ENCODE data around the gene KCNG3.

Gene KCNG3

GRCh38 chr2:42446503-42447271 is 47.1 kb downstream of the KCNG3 start:
- H3K4me3 ChIP-seq (ENCODE audit: low read depth, low read length): no peak overlapping the region
- TF ChIP-seq, protein P1, sequence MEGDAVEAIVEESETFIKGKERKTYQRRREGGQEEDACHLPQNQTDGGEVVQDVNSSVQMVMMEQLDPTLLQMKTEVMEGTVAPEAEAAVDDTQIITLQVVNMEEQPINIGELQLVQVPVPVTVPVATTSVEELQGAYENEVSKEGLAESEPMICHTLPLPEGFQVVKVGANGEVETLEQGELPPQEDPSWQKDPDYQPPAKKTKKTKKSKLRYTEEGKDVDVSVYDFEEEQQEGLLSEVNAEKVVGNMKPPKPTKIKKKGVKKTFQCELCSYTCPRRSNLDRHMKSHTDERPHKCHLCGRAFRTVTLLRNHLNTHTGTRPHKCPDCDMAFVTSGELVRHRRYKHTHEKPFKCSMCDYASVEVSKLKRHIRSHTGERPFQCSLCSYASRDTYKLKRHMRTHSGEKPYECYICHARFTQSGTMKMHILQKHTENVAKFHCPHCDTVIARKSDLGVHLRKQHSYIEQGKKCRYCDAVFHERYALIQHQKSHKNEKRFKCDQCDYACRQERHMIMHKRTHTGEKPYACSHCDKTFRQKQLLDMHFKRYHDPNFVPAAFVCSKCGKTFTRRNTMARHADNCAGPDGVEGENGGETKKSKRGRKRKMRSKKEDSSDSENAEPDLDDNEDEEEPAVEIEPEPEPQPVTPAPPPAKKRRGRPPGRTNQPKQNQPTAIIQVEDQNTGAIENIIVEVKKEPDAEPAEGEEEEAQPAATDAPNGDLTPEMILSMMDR (IDR thresholded peaks at IDR 0.05; ENCODE audit: low read depth, low read length): no peak

DNA sequence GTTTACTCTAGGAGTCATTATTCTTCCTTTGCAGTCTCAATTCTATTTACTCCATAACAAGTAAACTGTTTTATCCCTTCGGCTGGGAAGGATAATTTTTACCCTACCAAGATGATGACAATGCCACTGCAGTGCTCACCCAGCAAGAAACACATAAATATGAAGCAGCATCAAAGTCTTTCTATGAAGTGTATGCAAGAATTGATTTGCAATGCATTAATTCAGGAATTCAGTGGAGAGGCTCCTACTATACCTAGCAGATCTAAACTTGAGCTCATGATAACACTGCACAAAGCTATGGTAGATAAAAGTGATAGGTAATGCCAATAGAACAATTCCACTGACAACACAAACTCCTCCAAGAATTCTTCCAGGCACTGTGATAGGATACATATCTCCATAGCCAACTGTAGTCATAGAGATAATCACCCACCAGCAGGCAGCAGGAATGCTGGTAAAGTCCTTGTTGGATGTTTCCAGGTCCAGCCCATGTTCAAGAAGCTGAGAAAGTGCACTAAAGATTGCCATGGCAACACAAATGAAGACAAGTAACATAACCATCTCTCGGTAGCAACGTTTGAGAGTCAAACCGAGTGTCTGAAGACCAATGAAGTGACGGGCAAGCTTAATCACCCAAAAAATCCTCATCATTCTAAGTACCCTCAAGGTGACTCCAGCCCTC is 49.9 kb downstream of the KCNG3 start:
- no peak overlapping the region for H3K4me3 ChIP-seq (ENCODE audit: low read depth, low read length)
- TF ChIP-seq, protein P1 (IDR thresholded peaks at IDR 0.05; ENCODE audit: low read depth, low read length): no peak

DNA sequence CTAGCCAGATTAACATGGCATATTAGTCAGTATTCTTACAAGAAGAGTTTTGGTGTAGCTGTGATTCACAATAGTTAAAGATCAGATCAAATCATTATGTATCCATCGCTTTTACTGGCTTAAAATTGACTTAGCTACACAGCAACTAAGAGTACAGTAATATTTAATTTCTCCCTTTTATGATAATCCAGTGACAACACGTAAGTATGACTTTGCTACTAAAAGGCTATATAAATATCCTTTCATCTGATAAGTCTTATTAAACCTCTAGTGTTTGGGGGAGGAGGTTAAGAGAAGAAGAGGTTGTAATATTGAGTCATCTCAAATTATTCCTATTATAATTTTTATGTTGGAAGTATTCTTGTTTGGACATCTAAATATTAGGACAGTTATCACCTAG is 51.0 kb downstream of the KCNG3 start:
- H3K4me3 ChIP-seq (ENCODE audit: low read depth, low read length): no peak overlapping the region
- TF ChIP-seq, protein P1 (IDR thresholded peaks at IDR 0.05; ENCODE audit: low read depth, low read length): no peak

DNA sequence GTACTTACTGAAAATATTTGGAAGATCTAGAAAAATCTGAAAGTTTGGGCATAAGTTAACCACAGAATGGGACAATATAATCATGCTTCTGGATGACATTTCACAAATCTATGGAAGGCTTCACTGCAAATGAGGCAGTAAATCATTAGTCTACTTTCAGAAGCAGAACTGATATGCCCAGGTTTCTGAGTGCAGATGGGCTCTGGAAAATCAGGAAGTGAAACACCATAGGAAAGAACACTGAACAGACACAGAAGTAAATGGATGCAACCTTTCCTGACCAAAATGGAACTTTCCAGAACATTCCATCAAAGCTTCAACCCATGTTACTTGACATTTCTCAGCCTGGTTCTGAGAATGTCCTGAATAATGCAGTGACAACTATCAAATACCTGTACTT is 55.1 kb downstream of the KCNG3 start:
- TF ChIP-seq, protein P1 (IDR thresholded peaks at IDR 0.05; ENCODE audit: low read depth, low read length): no peak
- no peak overlapping the region for H3K4me3 ChIP-seq (ENCODE audit: low read depth, low read length)

DNA sequence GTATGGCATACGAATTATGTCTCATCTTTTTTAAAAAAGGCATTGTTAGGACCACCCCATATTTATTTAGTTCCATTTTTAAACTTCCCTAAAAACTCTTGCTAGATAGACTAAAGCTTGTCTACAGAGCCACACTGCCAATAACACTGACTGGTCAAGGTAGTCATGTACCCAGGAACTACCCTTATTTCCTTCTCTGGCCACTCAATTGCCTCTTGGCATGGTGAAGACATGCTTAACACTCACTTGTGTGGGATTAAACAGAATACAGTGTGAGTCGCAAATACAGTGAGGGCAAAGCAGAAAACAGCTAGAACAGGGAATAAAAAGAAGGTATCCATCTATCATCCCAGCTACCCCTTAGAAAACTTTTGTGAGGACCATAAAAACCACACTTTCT is 57.4 kb downstream of the KCNG3 start:
- TF ChIP-seq, protein P1 (IDR thresholded peaks at IDR 0.05; ENCODE audit: low read depth, low read length): no peak

GRCh38 chr2:42435628-42436027 is 58.2 kb downstream of the KCNG3 start:
- TF ChIP-seq, protein P1 (IDR thresholded peaks at IDR 0.05; ENCODE audit: low read depth, low read length): no peak
- no peak overlapping the region for H3K4me3 ChIP-seq (ENCODE audit: low read depth, low read length)

More for the DNA sequence above, 57.4 kb downstream of the KCNG3 start:
- no peak overlapping the region for H3K4me3 ChIP-seq (ENCODE audit: low read depth, low read length)

DNA sequence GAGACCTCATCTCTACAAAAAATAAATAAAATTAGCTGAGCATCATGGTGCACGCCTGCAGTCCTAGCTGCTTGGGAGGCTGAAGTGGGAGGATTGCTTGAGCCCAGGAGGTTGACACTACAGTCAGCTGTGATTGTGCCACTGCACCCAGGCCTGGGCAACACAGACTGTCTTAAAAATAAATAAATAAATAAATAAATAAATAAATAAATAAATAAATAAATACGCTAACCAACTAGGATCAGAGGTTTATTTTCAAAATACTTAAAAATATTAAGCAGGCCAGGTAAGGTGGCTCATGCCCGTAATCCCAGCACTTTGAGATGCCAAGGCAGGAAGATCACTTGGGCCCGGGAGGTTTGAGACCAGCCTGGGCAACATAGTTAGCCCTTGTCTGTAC is 63.6 kb downstream of the KCNG3 start:
- no peak overlapping the region for H3K4me3 ChIP-seq (ENCODE audit: low read depth, low read length)
- TF ChIP-seq, protein P1 (IDR thresholded peaks at IDR 0.05; ENCODE audit: low read depth, low read length): no peak
